HEK293T (cell line): ENCODE data around the gene GLT8D2.

Experiments used
- FOXA1 ChIP-seq: fragments of 450-650 bp; IDR thresholded peaks from 2 replicates; pipeline ENCODE4 v1.6.1; 2016; ENCODE audit warnings: mild to moderate bottlenecking
- HDGF ChIP-seq: fragments of 450-650 bp; IDR thresholded peaks from 2 replicates; pipeline ENCODE4 v1.6.1; 2017; ENCODE audit warnings: antibody characterized with exemption, borderline replicate concordance

DNA sequence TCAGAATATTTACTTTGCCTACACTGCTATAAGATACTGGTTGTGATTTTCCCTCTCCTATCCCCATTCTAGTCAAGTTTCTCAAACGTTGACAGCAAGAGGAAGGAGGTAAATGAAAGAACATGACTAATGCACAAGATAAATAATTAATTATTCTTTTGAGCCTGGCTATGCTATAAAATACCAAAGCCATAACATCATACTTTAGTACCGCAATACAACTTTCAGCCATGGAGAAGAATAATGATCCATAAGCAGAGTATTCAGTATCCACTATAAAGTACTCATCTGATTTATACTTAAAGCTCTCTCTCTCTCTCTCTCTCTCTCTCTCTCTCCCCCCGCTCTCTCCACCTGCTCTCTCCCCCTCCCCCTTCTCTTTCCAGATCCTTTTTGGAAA is 43.1 kb downstream of the GLT8D2 start:
- no peak for TF ChIP-seq FOXA1
- no peak for TF ChIP-seq HDGF
